ENCODE data around the gene TDRD1. TPM values are rescaled to one million over a fixed set of nuclear protein-coding genes. Genes with fewer than 3 reads are reported as not detected.

Gene TDRD1
- polyA plus RNA-seq, 4 donors: 0.10 to 0.28 TPM; not detected in 2

Other genes with a start within 250 kb of the TDRD1 start
- 1 to 10 TPM in 1 of 4 donors, under 1 TPM in 2, not detected in 1; 0.54 to 1.0 (median 0.84) TPM for gene ADRB1, start 135.5 kb upstream of the TDRD1 start, polyA plus RNA-seq
- gene CCDC186, start 5.2 kb upstream of the TDRD1 start, polyA plus RNA-seq: 10 to 100 TPM in 3 of 4 donors, 1 to 10 TPM in 1; 7.2 to 29.6 (median 12.0) TPM
- 10 to 100 TPM in 1 of 4 donors, 1 to 10 TPM in 1, not detected in 2; 3.0 to 13.8 TPM for gene VWA2, start 59.9 kb downstream of the TDRD1 start, polyA plus RNA-seq
- 1 to 10 TPM; 1.1 to 7.7 (median 3.3) TPM for gene AFAP1L2, start 225.1 kb downstream of the TDRD1 start, polyA plus RNA-seq

Data from small intestine (tissue), 4 donors.